Loucy (cell line): ENCODE measurements around the gene BAG1.

Source experiments
- CTCF ChIP-seq: fragments of 200-600 bp; sonication (generic); conservative IDR thresholded peaks from 2 replicates; pipeline ENCODE4 v1.5.1; 2014; ENCODE audit warnings: mild to moderate bottlenecking, antibody characterized with exemption, low read length
- EZH2phosphoT487 ChIP-seq: fragments of 200-600 bp; IDR thresholded peaks from 2 replicates; pipeline ENCODE4 v1.6.1; 2018; ENCODE audit warnings: antibody characterized with exemption, mild to moderate bottlenecking, moderate library complexity, borderline replicate concordance

- no peak for TF ChIP-seq CTCF
- no peak for TF ChIP-seq EZH2phosphoT487
These were observed 9.0 kb downstream of the BAG1 start for GRCh38 chr9:33255471-33255870.
